GM18511 (cell line): Measurements from ENCODE around the gene ATP6V1G1.
"Not testable (repeated sequence)": the region's sequence is repeated elsewhere in the genome, so short reads cannot be mapped to it uniquely, and the experiment has no call there.

Experiments
- ATAC-seq: cut with Tn5 transposase; IDR thresholded peaks from one replicate; pipeline ENCODE4 v1.9.1; 2021; ENCODE audit warnings: mild to moderate bottlenecking, moderate library complexity; ENCODE audit not compliant: unreplicated experiment

ATP6V1G1 gene, protein sequence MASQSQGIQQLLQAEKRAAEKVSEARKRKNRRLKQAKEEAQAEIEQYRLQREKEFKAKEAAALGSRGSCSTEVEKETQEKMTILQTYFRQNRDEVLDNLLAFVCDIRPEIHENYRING

DNA sequence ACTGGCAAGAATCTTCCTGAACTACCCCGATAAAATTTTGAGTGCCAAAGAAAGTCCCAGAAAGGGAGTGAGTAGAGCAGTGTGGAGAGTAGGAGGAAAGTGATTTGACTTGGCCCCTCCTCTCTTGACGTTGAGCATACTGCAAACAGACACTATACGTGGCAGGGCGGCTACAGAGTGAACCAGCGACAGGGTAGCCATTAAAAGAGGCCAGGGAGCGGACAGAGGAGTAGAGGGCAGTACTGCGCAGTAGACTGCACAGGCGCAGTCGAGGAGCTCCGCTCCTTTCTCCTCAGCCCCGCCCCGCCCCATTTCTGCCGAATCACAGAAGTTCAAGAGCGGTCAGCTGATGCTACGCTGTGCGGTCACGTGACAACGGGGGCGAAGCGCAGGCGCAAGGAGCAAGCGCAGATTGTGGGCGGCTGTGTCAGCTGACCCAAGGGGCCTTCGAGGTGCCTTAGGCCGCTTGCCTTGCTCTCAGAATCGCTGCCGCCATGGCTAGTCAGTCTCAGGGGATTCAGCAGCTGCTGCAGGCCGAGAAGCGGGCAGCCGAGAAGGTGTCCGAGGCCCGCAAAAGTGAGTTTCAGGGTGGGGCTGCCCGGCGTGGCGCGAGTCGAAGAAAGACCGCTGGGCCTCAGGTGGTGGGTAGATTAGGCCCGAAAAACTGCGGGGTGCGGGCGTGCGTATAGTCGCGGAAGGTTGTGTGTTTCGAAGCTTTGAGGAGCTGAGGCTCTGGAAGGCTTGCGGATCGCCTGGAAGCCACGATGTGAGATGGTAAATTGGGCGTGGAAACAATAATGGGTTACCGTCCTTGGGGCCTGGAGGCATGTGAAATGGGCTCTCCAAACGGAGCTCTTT lies at the start of gene ATP6V1G1:
ATP6V1G1 (plus strand) TSS at position 425 of the 858 bp plus-strand sequence; CDS start at position 495, 70 bp downstream.
- peak; percentile 96 for ATAC-seq

DNA sequence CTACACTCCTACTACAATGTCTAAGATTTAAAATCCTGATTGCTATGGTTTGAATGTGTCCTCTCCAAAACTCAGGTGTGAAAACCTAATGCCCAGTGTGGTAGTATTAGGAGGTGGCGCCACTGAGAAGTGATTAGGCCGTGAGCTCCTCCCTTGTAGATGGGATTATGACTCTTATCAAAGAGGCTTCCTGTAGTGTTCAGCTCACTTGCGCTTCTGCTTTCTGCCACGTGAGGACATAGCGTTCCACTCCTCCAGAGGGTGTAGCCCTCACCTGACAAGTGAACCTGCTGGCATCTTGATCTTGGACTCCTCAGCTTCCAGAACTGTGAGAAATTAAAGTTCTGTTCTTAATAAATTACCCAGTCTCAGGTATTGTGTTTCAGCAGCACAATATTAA lies 49.3 kb upstream of the ATP6V1G1 start:
- peak; percentile 73 for ATAC-seq

DNA sequence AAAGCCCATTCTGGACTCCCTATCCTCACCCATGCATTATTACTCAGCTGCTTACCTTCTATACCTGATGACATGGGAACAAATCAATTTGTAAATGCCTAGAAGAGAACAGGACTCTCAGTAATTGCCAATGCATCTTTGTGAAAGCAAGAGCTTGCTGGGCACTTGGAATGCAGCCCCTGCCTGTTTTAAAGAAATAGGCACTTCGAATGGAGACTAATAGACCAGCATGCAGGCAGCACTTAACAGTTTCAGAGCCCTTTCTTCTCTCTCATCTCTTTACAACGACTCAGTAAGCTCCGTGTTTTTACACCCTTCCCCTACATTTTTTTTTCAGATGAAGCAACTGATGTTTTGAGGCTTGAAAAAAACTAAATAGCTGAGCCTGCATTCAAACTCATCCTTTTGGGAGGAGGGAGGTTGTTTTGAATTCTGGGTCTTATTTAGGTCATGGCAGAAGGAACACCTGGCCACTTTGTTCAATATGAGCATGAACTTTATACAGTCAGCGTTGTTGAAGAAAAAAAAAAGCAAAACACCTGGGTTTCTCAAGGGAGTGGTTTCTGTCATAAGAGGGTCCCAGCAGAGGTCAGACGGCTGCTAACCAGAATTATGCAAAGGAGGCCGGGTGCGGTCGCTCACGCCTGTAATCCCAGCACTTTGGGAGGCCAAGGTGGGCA lies 47.7 kb upstream of the ATP6V1G1 start:
- ATAC-seq, result no peak

DNA sequence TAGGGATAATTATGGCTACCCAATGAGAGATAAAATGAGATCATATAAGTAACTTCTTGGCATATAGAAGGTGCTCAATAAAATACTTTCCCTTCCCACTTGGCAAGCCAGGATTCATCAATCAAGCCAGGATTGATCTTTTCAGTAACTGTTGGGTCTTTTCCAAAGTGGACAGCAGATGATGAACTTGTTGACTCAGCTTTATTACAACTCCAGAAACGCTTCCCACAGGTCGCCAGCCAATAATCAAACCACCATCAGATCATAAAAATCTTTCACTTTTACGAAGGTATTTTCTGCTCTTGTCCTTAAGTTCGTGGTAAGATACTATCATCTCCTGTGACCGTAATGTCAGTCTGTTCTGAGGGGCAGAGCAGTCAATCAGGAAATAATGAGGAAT lies 42.5 kb upstream of the ATP6V1G1 start:
- ATAC-seq, result no peak

DNA sequence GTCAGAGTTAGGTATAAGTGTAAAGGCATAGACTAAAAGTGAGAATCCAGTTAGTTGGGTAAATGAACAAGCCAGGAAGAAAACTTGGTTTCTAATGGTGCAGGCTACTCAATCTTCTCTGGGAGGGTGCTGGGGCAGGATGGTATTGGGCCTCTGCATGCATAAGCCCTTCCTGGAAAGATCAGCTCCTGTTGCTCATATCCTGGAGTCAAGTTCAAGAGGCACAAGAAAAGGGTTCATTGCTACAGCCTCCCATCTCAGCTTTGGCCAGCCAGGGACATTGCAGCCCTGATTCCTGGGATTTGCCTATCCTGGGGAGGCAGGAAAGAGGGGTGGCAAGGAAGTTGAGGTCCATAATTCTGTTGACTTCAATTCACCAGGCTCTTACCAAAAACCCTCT lies 40.7 kb upstream of the ATP6V1G1 start:
- ATAC-seq, result no peak

DNA sequence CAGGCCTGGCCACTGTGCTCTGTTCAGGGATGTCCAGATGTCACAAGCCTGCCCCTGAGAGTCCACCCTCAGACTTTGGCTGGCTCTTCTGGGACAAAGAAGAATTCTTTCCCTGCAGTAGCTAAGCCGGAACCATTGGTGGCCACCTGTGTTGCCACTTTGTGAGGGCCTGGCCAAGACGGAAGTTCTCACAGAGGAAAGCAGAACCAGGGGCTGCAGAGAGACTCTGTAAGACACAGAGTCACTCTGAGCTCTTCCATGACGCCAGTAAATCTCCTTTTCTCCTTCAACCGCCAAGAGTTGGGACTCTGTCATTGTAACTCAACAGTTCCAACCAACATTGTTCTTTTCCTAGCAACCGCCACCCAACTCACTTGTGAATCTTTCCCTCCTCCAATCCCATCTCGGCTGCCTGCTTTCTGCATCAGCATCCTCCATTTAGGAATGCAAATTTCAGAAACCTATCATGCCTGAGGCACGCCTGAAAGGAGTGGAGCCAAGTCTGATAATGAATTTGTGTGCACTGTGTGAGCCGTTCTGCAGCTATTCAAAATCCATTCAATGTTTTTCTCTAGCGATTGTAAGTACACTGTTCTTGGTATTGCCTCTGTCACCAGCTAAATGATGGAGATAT lies 37.8 kb upstream of the ATP6V1G1 start:
- ATAC-seq, result no peak

DNA sequence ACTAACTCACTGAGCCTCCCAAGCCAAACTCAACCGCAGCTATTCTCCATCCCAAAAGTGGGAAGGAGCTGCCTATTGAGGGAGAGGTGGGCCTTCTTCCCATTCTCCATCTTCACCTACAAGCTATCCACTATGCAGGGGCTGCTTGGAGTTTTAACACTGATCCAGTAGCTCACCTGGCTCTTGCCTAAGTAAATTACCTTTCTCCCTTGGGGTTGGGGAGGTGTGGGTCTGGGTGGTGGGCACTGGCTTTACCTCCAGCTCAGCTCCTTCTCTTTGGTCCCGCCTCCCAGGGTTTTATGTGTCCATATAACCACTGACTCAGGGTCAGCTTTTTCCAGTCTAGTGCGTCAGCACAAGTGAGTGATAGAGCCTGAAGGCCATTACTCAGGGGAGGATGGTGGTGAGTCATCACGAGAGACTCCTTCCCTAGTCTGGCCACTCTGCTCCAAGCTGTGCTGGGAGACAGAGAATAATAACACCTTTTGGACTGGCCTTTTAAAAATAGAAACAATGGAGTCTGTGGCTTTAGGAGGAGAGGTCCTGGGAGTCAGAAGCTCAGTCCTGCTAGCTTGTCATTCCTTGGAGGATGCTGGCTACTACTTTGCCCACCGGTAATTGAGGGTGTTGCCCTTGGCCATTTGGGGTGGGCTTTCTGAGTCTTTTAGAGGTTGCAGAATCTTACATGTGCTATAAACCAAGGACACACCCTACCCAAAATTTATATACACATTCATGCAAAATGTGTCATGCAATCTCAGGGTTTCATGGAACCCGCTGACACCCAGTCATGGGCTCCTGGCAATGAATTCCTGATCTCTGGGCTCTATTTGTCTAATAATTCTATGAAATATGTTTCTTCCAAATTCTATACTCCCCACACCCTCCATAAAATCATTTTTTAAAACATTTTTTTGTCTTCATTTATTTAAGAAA lies 35.6 kb upstream of the ATP6V1G1 start:
- no peak for ATAC-seq

DNA sequence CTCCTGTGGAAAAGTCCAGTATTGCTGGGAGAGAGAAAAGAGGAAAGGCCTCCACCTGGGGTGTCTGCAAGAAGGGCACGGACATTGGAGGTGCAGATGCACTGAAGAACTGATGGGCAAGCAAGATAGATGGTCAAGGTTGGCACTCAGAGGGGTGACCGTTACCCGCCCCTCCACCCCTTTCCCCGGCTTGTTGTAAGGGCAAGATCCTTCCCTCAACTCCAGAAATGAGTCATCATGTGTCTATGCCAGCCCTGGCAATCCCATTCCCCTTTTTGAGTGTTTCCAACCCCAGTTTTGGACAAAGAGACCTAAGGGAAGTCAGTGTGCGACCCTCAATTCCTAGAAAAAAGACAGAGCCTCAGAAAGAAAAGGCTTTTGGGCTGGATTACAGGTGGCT lies 34.9 kb upstream of the ATP6V1G1 start:
- ATAC-seq, result no peak

DNA sequence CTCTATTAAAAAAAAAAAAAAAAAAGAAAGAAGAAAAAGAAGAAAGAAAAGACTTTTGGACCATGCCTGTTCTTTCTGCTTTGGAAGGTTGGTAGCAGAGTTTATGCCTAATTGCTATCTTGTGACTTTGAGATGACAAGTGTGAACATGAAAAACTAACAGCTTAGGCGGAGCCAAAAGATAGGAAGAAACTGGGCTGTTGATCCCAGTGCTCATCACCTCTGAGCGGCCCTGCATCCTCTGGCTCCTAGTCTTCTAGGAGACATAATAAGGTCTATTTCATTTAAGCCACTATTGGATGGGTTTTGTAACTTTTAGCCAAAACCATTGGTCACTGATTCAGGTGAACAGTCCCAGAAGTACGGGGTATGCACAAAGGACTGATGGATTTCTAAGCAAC lies 34.4 kb upstream of the ATP6V1G1 start:
- no peak for ATAC-seq

DNA sequence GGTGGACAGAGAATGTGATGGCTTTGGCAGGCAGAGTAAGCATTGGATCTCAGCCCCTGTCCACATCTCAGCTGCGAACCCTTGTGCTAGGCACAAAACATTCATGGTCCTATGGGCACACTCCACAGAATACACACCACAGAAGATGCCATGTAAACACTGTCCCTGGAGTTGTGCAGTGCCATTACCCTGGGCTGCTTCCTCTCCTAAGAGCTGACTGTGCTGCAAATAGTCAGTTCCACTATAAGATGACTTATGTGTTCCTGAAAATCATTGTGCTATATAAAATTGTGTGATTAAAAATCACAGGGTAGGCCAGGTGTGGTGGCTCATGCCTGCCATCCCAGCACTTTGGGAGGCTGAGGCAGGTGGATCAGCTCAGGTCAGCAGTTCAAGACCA lies 31.9 kb upstream of the ATP6V1G1 start:
- no peak for ATAC-seq

DNA sequence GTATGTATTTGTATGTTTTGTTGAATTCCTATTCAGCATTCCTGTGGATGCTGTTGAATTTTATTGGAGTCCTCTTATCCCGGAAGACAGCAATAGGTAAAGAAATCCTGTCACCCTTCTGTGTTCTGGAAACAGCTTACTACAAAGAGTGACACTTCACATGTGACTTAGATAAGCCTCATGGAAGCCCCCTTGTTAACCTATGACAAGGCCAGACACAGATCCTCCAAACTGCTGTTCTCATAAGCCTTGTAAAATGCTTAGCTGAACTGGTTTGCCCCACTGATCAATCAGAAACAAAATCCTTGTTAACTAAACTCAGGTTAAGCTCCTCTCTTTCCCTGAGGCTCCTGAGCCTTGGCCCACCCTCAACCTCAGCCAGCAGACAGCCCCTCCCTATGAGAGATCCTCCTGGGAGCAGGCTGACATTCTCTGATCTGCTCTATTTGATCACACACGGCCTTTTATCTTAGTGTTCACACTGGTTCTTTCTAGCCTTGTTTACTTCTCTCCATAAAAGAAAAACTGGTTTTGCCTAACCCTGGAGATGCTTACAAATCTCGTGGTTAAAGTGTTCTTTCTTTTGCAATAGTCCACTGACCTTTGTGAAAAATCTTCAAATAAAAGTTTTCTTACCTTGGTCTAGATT lies 29.4 kb upstream of the ATP6V1G1 start:
- ATAC-seq, result no peak

DNA sequence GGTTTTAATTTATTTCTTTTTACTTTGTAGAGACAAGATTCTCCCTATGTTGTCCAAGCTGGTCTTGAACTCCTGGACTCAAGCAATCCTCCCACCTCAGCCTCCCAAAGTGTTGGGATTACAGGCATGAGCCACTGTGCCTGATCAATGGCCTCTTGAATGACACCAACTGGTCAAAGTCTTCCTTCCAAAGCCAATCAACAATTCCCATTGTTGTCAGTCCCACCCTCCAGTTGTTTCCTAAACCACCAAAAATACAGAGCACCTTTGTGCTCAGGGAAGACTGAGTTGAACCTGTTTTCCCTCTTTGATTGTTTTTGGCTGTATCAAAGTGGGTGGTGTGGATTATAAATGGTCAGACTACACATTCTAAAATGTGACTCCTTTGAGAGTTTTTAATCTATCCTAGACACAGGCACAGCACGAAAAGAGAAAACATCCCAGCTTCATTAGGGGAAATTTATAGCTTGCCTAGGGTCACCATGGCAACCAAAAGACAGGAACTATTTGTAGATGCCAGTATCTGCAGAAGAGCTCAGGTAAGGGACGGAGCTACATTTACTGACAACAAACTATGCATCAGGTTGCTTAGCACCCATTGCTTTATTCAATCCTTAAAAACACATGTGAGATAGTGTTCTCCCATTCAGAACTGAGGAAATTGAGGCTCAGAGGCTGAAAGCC lies 27.6 kb upstream of the ATP6V1G1 start:
- ATAC-seq, result no peak

DNA sequence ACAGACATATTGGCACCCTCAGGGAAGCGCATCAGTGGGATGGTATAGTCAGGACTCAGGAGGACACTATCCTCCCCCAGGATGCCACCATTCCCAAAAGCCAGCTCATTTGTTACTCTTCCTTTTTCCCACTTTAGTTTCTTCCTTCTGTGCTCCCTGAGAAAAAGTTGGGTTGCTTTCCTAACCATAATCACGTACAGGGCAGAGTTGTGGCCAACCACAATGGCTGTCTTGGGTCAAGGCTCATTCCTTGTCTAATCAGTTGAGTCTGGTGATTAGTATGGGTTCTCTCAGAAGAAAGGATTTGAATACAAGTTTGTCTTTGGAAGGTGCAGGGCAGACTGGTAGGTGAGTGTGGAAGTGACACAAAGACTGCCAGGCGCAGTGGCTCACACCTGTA lies 26.6 kb upstream of the ATP6V1G1 start:
- ATAC-seq, result no peak

DNA sequence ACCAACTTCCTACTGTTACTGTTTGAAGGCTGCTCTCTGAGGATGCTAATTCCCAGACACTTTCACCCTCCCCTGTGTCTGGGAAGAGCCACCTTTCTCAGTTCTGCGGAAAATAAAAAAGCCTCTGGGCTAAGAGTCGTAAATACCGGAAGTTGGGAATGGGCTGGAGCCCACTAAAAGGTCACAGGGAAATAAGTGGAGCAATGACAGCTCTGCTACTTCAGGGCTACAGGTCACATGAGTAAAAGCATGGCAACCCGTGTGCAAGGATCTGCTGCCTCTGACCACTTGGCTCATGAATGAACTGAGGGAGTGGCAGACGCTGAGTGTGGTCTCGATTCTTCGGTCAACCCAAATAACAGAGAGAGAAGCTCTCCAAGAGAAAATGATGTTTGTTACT lies 25.8 kb upstream of the ATP6V1G1 start:
- no peak for ATAC-seq

DNA sequence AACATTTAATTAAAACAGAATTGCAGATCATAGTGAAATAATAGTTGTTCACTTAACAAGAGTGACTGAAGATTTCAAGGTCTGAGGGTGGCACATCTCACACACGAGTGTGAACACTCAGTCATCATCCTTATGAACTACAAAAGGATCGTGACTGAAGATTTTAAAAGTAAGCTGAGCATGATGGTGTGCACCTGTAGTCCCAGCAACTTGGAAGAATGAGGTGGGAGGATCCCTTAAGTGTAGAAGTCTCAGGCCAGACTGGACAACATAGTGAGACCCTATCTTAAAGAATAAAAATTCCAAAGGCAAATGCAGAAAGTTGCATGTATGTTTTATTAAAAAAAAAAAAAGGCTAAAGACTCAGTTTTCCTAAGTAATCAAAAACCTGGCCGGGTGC lies 22.4 kb upstream of the ATP6V1G1 start:
- no peak for ATAC-seq

DNA sequence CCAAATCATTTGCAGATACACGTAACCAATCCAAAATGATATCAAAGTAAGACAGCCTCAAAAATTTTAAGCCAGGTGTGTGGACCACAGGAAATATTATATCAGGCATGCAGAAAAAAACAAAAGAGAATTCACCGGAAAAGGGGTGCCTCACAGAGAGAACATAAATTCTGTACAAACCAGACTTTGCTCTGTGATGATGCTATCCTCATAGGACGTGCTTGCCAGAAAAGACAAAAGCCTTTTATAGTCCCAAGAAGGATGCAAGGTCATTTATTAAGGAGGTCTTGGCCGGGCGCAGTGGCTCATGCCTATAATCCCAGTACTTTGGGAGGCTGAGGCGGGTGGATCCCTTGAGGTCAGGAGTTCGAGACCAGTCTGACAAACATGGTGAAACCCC lies 16.8 kb upstream of the ATP6V1G1 start:
- ATAC-seq, result no peak

DNA sequence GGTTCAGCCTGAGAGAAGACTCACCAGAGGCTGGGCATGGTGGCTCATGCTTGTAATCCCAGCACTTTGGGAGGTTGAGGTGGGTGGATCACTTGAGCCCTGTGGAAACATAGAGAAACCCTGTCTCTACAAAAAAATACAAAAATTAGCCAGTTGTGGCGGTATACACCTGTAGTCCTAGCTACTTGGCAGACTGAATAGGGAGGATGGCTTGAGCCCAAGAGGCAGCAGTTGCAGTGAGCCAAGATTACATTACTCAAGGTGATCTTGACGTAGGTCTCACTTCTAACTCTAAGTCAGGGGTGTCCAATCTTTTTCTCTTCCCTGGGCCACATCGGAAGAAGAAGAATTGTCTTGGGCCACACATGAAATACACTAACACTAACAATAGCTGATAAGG lies 16.2 kb upstream of the ATP6V1G1 start:
- no peak for ATAC-seq

DNA sequence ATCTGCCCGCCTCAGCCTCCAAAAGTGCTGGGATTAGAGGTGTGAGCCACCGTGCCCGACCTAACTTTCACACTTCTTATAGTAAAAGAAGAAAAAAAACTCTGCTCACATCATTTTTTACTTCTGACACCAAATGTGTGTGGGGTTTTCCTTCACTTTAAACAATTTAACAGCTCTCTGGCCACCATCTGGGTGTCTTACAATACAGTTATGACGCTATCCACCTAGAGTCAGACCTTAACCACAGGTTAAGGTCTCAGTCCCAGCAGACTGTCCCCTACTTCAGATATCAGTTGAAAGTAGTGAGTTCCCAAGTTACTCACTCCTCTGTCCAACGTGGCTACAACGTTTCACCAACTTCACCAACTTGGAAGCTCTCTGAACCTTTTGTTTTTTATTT lies 15.4 kb upstream of the ATP6V1G1 start:
- ATAC-seq, result no peak

DNA sequence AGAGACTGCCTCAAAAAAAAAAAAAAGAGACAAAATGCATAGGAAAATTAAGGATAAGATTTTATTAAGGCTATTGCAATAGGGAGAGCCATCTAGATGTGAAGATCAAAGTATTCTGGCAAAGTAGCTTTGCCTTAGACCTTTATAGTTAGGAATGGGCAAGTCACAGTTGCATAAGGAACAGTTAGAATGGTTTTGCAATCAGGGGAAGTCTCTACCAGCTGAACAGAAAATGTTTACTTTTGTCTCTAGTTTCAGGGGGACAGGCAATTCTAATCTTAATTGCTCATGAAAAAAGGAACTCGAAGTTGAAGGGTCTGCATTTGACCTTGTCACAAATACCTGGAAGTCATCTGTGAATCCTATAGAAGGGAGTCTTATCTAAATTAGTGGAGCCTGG lies 13.1 kb upstream of the ATP6V1G1 start:
- no peak for ATAC-seq

DNA sequence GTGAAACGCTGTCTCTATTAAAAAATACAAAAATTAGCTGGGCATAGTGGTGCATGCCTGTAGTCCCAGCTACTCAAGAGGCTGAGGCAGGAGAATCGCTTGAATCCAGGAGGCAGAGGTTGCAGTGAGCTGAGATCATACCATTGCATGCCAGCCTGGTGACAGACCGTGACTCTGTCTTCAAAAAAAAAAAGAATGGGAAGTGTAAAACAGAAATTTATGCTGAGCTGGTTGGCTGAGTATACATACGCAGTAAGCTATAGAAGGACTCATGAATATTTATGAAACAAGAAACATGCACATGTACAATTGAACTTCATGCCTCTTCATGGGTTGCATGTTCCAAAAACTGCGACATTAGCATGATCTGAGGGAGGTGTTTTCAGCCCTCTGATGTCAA lies 10.8 kb upstream of the ATP6V1G1 start:
- ATAC-seq, result not testable (repeated sequence)
